Neural progenitor cell (in vitro differentiated cells): ENCODE data around the gene NAB2. TPM values are rescaled to one million over a fixed set of nuclear protein-coding genes. Genes with fewer than 3 reads are reported as not detected.
"Not testable (repeated sequence)": the region's sequence is repeated elsewhere in the genome, so short reads cannot be mapped to it uniquely, and the experiment has no call there.

Experiments
- DNase-seq: peaks from one replicate; pipeline ENCODE4 v3.0.0-alpha.2; 2016; ENCODE audit warnings: low spot score
- H2AFZ ChIP-seq: fragments of 200-600 bp; sonication (generic); replicated peaks from 2 replicates; pipeline ENCODE4 v1.6.1; 2016; ENCODE audit warnings: antibody characterized with exemption
- H3F3A ChIP-seq: fragments of 200-600 bp; sonication (generic); 2 replicates; pipeline ENCODE4 v1.6.1; 2016; ENCODE audit warnings: antibody characterized with exemption, low read depth
- H3K27ac ChIP-seq: fragments of 200-600 bp; sonication (generic); 2 replicates; pipeline ENCODE4 v1.5.1; 2016; ENCODE audit warnings: mild to moderate bottlenecking
- H3K27me3 ChIP-seq: fragments of 200-600 bp; sonication (generic); 2 replicates; pipeline ENCODE4 v1.6.1; 2016; ENCODE audit warnings: mild to moderate bottlenecking, moderate library complexity
- H3K36me3 ChIP-seq: fragments of 200-600 bp; sonication (generic); 2 replicates; pipeline ENCODE4 v1.5.1; 2016
- H3K4me1 ChIP-seq: fragments of 200-600 bp; sonication (generic); 2 replicates; pipeline ENCODE4 v1.6.1; 2016; ENCODE audit warnings: mixed run types
- H3K4me2 ChIP-seq: fragments of 200-600 bp; sonication (generic); 2 replicates; pipeline ENCODE4 v1.6.1; 2016
- H3K4me3 ChIP-seq: fragments of 200-600 bp; sonication (generic); 2 replicates; pipeline ENCODE4 v1.5.1; 2016
- H3K79me2 ChIP-seq: fragments of 200-600 bp; sonication (generic); 2 replicates; pipeline ENCODE4 v1.6.1; 2016; ENCODE audit warnings: low read depth
- H3K9ac ChIP-seq: fragments of 200-600 bp; sonication (generic); 2 replicates; pipeline ENCODE4 v1.6.1; 2016
- H3K9me3 ChIP-seq: fragments of 200-600 bp; sonication (generic); 2 replicates; pipeline ENCODE4 v1.5.1; 2016; ENCODE audit warnings: low read depth
- H4K20me1 ChIP-seq: fragments of 200-600 bp; sonication (generic); 2 replicates; pipeline ENCODE4 v1.6.1; 2016; ENCODE audit warnings: low read depth
- H3K27ac Mint-ChIP-seq: 3 replicates; pipeline ENCODE4 v1.8.0; 2021; ENCODE audit warnings: mixed read lengths
- H3K27me3 Mint-ChIP-seq: 2 replicates; pipeline ENCODE4 v1.8.0; 2022; ENCODE audit warnings: low read depth, mild to moderate bottlenecking, inconsistent platforms, moderate library complexity, mixed read lengths; ENCODE audit not compliant: insufficient read depth
- H3K36me3 Mint-ChIP-seq: 3 replicates; pipeline ENCODE4 v1.8.0; 2021; ENCODE audit warnings: mixed read lengths
- H3K4me1 Mint-ChIP-seq: 3 replicates; pipeline ENCODE4 v1.8.0; 2021; ENCODE audit warnings: mixed read lengths
- H3K4me3 Mint-ChIP-seq: 3 replicates; pipeline ENCODE4 v1.8.0; 2021; ENCODE audit warnings: mild to moderate bottlenecking, moderate library complexity, mixed read lengths
- H3K9me3 Mint-ChIP-seq: 3 replicates; pipeline ENCODE4 v1.8.0; 2020; ENCODE audit warnings: mixed read lengths
- CTCF ChIP-seq: fragments of 200-600 bp; sonication (generic); IDR thresholded peaks from 2 replicates; pipeline ENCODE4 v1.5.1; 2017; ENCODE audit warnings: antibody characterized with exemption, mild to moderate bottlenecking
- EZH2 ChIP-seq: fragments of 200-600 bp; sonication (generic); IDR thresholded peaks from 2 replicates; pipeline ENCODE4 v1.6.1; 2017; ENCODE audit warnings: antibody characterized with exemption, mild to moderate bottlenecking, moderate library complexity
- EZH2phosphoT487 ChIP-seq: fragments of 200-600 bp; sonication (generic); IDR thresholded peaks from 2 replicates; pipeline ENCODE4 v1.6.1; 2017; ENCODE audit warnings: antibody characterized with exemption
- total RNA-seq: library from RNA; depleted of rRNA; stranded (reverse); fragments of >200 nt; gene quantifications from 2 replicates; pipeline ENCODE4 v1.2.3, GENCODE V29; 2015; ENCODE audit warnings: low replicate concordance

Gene NAB2
- total RNA-seq, 1 donor from 2014 or later: 19.8 TPM

DNA sequence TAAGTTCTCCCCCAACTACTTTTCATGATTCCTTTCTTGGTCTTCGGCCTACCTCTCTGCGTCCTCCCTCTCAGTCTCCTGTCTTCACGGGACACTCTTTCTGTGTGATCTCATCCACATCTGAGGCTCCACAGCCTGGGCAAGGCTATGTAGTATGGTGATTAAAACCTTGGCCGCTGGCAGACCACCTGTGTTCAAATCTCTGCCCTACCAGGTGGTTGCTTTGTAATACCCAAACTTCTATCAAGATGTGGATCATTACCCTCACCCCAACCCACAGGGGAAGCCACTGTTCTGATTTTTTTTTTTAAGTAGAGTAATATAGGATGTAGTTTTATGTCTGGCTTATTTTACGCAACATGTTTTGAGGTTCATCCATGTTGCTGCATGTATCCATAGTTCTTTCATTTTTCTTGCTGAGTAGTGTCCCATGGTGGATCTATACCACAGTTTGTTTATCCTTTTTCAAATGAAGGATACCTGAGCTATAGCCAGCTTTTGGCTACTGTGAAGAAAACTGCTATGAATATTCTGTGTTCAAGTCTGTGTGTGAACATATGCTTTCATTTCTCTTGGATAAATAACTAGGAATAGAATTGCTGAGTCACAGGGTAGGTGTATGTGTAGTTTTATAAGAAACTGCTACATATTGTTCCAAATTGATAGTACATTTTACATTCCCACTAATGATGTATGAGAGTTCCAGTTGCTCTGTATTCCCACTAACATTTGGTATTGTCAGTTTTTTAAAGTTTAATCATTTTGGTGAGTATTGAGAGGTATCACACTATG, 30.6 kb downstream of the NAB2 start:
- H3F3A ChIP-seq: no peaks in the 10 kb centered on the region

DNA sequence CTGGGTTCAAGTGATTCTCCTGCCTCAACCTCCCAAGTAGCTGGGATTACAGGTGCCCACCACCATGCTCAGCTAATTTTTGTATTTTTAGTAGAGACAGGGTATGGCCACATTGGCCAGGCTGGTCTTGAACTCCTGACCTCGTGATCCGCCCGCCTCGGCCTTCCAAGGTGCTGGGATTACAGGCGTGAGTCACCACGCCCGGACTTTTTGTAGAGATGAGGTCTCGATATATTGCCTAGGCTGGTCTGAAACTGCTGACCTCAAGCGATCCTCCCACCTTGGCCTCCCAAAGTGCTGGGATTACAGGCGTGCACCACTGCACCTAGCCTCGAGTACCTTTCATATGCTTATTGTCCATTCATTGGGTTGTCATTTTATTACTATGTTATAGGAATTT, 31.8 kb downstream of the NAB2 start:
- H3K27me3 ChIP-seq, H3K36me3 Mint-ChIP-seq, H3K4me2 ChIP-seq, H3K36me3 ChIP-seq, H4K20me1 ChIP-seq, H3K79me2 ChIP-seq, DNase-seq, H3K4me3 Mint-ChIP-seq, H3K9me3 Mint-ChIP-seq, H3F3A ChIP-seq, H3K27ac Mint-ChIP-seq, H3K9ac ChIP-seq, H3K4me1 ChIP-seq, H2AFZ ChIP-seq, H3K27ac ChIP-seq, H3K4me3 ChIP-seq, H3K4me1 Mint-ChIP-seq, H3K9me3 ChIP-seq: not testable (repeated sequence)
- H3K27me3 Mint-ChIP-seq: peaks cover 10% of the 10 kb centered on the region

More for the DNA sequence above, 30.6 kb downstream of the NAB2 start:
- no peak overlapping the region for H3K4me3 ChIP-seq
- H3K4me1 ChIP-seq: no peaks in the 10 kb centered on the region
- no peaks in the 10 kb centered on the region for H3K9me3 ChIP-seq
- TF ChIP-seq EZH2phosphoT487 (no peak), EZH2 (no peak), CTCF (no peak)
- no peak for DNase-seq
- H3K27ac Mint-ChIP-seq: no peak overlapping the region
- no peaks in the 10 kb centered on the region for H3K36me3 Mint-ChIP-seq
- no peaks in the 10 kb centered on the region for H3K36me3 ChIP-seq
- H2AFZ ChIP-seq: no peak overlapping the region
- peaks cover 5% of the 10 kb centered on the region for H3K27me3 Mint-ChIP-seq
- no peaks in the 10 kb centered on the region for H3K4me1 Mint-ChIP-seq
- no peaks in the 10 kb centered on the region for H4K20me1 ChIP-seq
- peaks cover 2% of the 10 kb centered on the region for H3K9me3 Mint-ChIP-seq
- H3K4me3 Mint-ChIP-seq: no peak overlapping the region
- H3K27ac ChIP-seq: no peak overlapping the region
- H3K27me3 ChIP-seq: no peaks in the 10 kb centered on the region
- H3K79me2 ChIP-seq: no peaks in the 10 kb centered on the region
- H3K4me2 ChIP-seq: no peak overlapping the region
- no peak overlapping the region for H3K9ac ChIP-seq

DNA sequence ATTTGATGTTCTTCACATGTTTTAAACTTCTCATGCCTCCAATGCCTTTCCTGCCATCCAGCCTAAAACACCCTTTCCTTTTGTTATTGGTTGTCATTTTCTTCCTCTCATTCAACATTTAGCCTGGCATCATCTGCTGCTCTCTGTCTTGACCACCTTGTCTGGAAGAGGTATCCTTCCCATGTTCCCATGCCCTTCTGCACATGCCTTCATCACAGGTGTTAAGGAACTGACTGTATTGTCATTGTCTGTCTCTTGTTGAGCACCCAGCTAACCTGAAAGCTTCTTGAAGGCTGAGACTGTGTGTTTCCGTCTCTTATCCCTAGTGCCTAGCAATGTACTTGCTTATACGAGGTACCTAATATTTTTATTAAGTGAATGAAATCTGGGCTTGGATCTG, 34.9 kb downstream of the NAB2 start:
- Histone ChIP-seq H3K27me3 (no peaks in the 10 kb centered on the region), H3K4me2 (no peak overlapping the region), H3K9me3 (no peaks in the 10 kb centered on the region), H2AFZ (no peak overlapping the region), H4K20me1 (no peaks in the 10 kb centered on the region), H3K4me3 (no peak overlapping the region), H3K4me1 (no peaks in the 10 kb centered on the region), H3K79me2 (peaks cover 5% of the 10 kb centered on the region), H3K27ac (no peak overlapping the region), H3K9ac (no peak overlapping the region), H3K36me3 (no peaks in the 10 kb centered on the region), H3F3A (peaks cover 18% of the 10 kb centered on the region)
- Mint-ChIP-seq H3K36me3 (no peaks in the 10 kb centered on the region), H3K27ac (no peak overlapping the region), H3K9me3 (peaks cover 2% of the 10 kb centered on the region), H3K4me1 (peaks cover 10% of the 10 kb centered on the region), H3K4me3 (peak overlapping the region; percentile 4), H3K27me3 (peaks cover 14% of the 10 kb centered on the region)
- no peak for DNase-seq
- TF ChIP-seq EZH2: no peak
- TF ChIP-seq EZH2phosphoT487: no peak
- no peak for TF ChIP-seq CTCF

DNA sequence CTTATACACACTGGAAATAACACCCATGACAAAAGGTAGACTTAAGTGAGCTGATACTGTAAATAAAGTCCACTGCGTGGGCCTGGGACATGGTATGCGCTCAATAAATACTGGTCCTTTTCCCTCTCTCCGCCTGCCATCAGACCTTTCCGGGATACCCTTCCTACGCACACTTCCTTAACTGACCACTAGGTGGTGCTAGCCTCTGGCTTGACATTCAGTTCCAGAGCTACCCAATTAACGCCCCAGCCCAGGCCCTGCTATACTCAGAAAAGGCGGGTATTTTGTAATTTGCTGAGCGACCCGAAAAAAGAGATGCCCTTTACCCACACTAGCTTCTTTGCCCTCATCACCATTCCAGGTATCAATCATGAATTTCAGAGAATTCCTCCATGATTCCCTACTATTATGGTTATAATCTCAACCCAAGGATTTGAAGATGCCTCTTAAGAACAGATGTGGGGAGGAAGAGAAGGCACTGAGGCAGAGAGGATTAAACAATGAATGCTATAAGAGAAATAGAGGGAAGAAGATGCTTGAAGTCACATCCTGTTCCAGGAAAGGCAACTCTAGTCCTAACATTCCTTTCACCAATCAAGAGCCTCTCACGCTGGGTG, 35.5 kb downstream of the NAB2 start:
- no peaks in the 10 kb centered on the region for H3K36me3 Mint-ChIP-seq
- Histone ChIP-seq H3K79me2 (peaks cover 11% of the 10 kb centered on the region), H3K4me3 (no peak overlapping the region), H3K9ac (no peak overlapping the region), H3K36me3 (no peaks in the 10 kb centered on the region), H2AFZ (no peak overlapping the region), H4K20me1 (peaks cover under 1% of the 10 kb centered on the region), H3K9me3 (no peaks in the 10 kb centered on the region), H3K27me3 (no peaks in the 10 kb centered on the region), H3K4me1 (no peaks in the 10 kb centered on the region), H3K4me2 (no peak overlapping the region), H3K27ac (no peak overlapping the region), H3F3A (peaks cover 18% of the 10 kb centered on the region)
- peak overlapping the region; percentile 27 for H3K4me3 Mint-ChIP-seq
- TF ChIP-seq EZH2 (peak; percentile 28), CTCF (peak; percentile 92), EZH2phosphoT487 (no peak)
- no peak overlapping the region for H3K27ac Mint-ChIP-seq
- DNase-seq: peak; percentile 83
- H3K9me3 Mint-ChIP-seq: peaks cover 2% of the 10 kb centered on the region
- peaks cover 10% of the 10 kb centered on the region for H3K4me1 Mint-ChIP-seq
- peaks cover 14% of the 10 kb centered on the region for H3K27me3 Mint-ChIP-seq
